Measurements from ENCODE around the gene PKP3. TPM values are rescaled to one million over a fixed set of nuclear protein-coding genes. Genes with fewer than 3 reads are reported as not detected.
A peak's percentile ranks its signal among the peaks of the same experiment; 100 is the strongest.
"Not testable (repeated sequence)": the region's sequence is repeated elsewhere in the genome, so short reads cannot be mapped to it uniquely, and the experiment has no call there.

PKP3 gene
- polyA plus RNA-seq (2012; ENCODE audit: insufficient read depth, insufficient read length), result not detected

- H3K4me3 ChIP-seq (ENCODE audit: low read length), result no peak within 1 kb of the TSS
- no peak for DNase-seq (ENCODE audit: low read depth, low spot score)
These were observed at the start of gene PKP3 for GRCh38 chr11:394034-394857. PKP3 (plus strand) TSS chr11:394209; CDS start chr11:394293, 84 bp downstream.

GRCh38 chr11:344836-345578 is 49.0 kb upstream of the PKP3 start:
- DNase-seq (ENCODE audit: low read depth, low spot score), result no peak
- H3K4me3 ChIP-seq (ENCODE audit: low read length), result no peak overlapping the region

GRCh38 chr11:346529-346928 is 47.5 kb upstream of the PKP3 start:
- DNase-seq (ENCODE audit: low read depth, low spot score), result no peak

DNA sequence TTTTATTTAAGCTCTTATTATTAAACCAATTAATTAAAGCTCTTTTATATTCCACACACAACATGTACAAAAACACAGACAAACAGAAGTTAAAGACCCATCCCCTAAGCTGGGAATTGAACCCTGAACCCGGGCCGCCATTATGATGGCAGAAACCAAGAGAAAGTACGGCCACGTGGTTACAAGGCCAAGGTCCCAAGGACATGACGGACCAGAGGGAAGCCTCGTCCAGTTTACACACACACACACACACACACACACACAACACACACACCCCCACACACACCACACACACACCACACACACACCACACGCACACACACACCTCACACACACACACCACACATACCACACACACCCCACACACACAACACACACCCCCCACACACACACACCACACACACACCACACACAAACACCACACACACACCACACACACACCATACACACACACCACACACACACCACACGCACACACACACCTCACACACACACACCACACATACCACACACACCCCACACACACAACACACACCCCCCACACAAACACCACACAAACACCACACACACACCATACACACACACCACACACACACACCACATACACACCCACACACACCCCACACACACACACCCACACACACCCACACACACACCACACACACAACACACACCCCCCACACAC is 44.6 kb upstream of the PKP3 start:
- DNase-seq (ENCODE audit: low read depth, low spot score); H3K4me3 ChIP-seq (ENCODE audit: low read length): not testable (repeated sequence)

More at GRCh38 chr11:346529-346928, 47.5 kb upstream of the PKP3 start:
- H3K4me3 ChIP-seq (ENCODE audit: low read length), result no peak overlapping the region

DNA sequence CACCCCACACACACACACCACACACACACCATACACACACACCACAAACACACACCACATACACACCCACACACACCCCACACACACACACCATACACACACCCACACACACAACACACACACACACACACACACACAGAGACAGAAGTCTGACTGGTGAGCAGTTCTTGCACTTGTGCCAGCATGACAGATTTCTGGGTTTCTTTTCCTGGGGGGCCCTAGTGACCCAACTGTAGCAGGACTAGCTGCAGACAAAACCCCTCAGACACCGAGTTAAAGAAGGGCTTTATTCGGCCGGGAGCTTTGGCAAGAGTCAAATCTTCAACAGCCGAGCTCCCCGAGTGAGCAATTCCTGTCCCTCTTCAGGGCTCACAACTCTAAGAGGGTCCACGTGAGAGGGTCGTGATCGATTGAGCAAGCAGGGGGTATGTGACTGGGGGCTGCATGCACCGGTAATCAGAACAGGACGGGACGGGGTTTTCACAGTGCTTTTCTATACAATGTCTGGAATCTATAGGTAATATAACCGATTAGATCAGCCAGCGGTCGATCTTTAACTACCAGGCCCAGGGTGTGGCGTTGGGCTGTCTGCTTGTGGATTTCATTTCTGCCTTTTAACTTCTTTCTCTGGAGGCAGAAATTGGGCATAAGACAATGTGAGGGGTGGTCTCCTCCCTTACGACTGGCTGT is 43.8 kb upstream of the PKP3 start:
- not testable (repeated sequence) for H3K4me3 ChIP-seq (ENCODE audit: low read length)

DNA sequence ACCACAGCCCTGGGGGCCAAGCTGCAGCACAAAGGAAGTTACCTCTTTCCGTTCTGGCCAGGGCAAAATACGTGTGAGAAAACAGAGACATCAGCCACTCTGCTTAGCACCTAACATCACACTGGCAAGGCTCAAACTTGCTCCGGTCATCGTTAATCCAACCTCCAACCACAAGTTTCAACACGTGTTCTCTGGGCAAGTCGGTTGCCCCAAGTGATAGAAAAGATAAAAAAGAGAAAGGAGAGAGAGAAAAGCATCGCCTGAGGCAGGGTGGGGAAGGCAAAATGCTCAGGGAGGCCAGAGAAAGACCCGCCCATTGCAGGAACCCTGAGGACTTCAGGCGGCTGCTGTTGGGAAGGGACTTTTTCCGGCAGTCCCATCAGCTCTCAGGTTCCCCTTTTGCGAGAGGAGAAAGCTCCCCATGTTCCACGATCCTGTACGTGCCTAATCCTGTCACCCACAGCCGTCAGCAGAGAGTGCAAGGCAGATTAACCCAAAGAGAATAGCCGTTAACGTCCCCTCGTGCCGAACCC is 43.2 kb upstream of the PKP3 start:
- no peak overlapping the region for H3K4me3 ChIP-seq (ENCODE audit: low read length)

More for the DNA sequence above, 43.8 kb upstream of the PKP3 start:
- not testable (repeated sequence) for DNase-seq (ENCODE audit: low read depth, low spot score)

GRCh38 chr11:351411-351810 is 42.6 kb upstream of the PKP3 start:
- DNase-seq (ENCODE audit: low read depth, low spot score), result no peak
- no peak overlapping the region for H3K4me3 ChIP-seq (ENCODE audit: low read length)

More for the DNA sequence above, 43.2 kb upstream of the PKP3 start:
- no peak for DNase-seq (ENCODE audit: low read depth, low spot score)

GRCh38 chr11:352456-353031 is 41.5 kb upstream of the PKP3 start:
- DNase-seq (ENCODE audit: low read depth, low spot score), result no peak

DNA sequence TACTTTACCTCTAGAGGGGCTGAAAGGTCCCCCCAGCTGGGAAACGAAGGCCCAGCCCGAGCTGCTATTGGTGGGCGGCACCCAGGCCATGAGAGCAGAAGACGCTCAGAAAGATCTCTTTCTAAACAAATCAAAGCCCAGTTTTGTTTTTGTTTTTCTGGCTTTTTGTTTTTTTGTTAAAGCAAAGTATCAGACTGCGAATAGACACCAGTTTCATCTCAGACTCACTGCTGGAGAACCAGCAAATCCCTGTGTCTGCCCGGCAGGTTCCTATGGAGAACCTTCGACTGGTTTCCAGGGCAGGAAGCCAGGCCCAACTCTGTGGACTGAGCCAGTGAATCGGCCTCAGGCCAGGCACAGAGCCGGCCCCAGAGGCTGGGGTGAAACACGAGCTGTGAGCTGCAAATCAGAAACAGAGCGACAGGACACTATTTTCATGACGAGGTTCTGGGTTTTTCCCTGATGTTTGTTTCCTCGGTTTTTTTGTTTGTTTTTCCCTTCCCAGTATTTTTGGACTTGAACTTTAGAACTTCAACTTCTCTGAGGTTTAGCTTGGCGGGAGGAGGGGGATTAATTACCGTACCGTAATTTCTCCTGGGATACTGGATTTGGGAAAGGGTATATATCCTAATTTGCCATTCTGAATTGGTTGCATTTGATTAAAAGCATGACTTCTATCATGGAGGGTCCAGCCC is 40.7 kb upstream of the PKP3 start:
- DNase-seq (ENCODE audit: low read depth, low spot score), result no peak
- no peak overlapping the region for H3K4me3 ChIP-seq (ENCODE audit: low read length)

More at GRCh38 chr11:352456-353031, 41.5 kb upstream of the PKP3 start:
- no peak overlapping the region for H3K4me3 ChIP-seq (ENCODE audit: low read length)

GRCh38 chr11:355581-356458 is 38.2 kb upstream of the PKP3 start:
- DNase-seq (ENCODE audit: low read depth, low spot score), result peak; percentile 72
- H3K4me3 ChIP-seq (ENCODE audit: low read length), result peak overlapping the region; percentile 40

DNA sequence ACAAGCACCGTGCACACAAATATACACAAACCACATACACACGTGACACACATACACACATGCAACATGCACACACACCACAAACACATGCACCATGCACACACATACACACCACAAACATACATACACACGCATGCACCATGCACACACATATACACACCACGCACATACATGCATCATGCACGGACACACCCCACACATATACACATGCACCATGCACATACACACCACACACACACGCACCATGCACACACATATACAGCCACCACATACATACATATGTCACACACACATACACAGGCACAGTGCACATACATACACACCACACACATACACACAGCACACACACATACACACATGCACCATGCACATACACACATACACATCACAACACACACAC is 37.4 kb upstream of the PKP3 start:
- no peak for DNase-seq (ENCODE audit: low read depth, low spot score)
- no peak overlapping the region for H3K4me3 ChIP-seq (ENCODE audit: low read length)

DNA sequence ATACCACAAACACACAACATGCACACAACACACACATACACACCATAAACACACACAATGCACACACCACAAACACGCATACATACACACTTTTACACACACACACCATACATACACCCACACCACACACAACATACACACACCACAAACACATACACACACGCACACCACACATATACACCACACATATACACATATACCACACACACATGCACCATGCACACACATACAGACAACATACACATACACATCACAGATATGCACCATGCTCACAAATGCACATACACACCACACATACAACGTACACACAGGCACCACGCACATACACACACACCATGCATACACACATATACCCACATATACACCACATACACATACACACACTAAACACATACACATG is 36.4 kb upstream of the PKP3 start:
- DNase-seq (ENCODE audit: low read depth, low spot score), result no peak
- no peak overlapping the region for H3K4me3 ChIP-seq (ENCODE audit: low read length)

DNA sequence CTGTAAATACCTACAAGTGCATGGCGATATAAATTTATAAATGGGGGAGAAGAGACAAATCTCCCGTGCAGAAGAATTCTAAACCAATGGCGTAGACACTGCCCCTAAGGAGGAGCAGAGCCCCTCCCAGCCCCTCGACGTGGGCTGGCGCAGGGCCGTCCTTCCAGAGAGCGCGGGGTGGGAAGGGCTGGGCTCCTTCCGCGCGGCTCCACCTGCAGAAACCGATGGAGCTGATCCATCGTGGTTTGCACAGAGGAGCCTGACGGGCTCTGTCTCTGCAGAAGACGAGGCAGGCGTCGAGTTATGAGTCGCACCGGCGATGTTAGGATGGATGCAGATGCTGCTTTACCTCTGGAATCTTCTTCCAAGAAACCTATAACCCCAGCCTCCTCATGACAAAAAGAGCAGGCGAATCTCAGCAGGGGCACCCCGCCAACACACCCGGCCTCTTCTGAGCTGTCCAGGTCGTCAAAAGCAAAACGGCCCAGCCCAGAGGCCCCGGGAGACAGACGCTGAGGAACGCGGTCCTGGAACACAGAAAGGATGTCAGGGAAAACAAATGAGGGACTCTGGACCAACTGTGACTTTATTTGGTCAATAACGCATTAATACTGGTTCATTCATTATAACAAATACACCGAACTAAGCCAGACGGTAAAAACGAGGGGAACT is 35.7 kb upstream of the PKP3 start:
- no peak overlapping the region for H3K4me3 ChIP-seq (ENCODE audit: low read length)
- no peak for DNase-seq (ENCODE audit: low read depth, low spot score)

- DNase-seq (ENCODE audit: low read depth, low spot score), result no peak
- H3K4me3 ChIP-seq (ENCODE audit: low read length), result no peak overlapping the region
These were observed 34.8 kb upstream of the PKP3 start for GRCh38 chr11:359181-359714.

DNA sequence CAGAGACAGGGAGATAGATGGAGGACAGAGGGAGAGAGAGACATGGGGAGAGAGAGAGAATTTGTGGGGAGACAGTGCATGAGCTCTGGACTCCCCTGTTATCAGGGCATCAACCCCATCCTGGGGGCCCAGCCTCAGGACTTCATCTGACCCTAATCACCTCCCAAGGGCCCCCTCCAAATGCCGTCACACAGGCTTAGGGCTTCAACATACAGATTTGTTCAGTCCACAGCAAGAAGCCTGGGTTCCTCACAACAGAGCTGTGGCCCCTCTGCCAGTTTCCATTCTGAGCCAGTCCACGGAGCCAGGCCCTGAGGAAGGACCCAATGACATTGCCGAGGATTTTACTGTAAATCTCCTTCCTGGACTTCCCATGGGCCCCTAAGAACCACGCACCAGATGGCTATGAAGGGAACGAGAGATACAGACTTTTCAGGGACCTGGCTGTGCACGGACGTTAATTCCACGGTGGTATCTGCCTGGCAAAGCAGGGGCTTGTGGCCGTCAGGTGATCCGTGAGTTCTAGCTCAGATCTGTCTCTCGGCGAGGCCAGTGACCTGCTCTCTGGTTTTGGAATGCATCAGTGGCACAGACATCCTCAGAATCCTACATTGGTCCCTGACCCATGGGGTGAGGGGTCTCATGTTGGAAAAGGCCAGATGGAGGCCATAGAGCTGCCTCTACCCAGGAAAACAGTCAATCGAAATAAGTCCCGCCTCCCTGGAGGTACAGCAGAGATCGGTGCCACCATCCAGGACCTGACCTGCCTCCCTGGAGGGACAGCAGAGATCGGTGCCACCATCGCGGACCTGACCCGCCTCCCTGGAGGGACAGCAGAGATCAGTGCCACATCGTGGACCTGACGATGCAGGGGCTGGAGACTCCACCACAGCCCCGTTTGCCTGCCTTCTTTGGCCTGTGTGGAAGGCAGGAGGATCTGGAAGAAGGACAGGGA is 33.4 kb upstream of the PKP3 start:
- no peak for DNase-seq (ENCODE audit: low read depth, low spot score)

More for the DNA sequence above, 33.4 kb upstream of the PKP3 start:
- no peak overlapping the region for H3K4me3 ChIP-seq (ENCODE audit: low read length)

Data from Jurkat, Clone E6-1 (cell line).